ENCODE results near the gene ATP2A2. TPM values are rescaled to one million over a fixed set of nuclear protein-coding genes. Genes with fewer than 3 reads are reported as not detected.

Gene ATP2A2
- total and polyA plus RNA-seq, 4 donors = 20.9 to 198 (median 67.6) TPM

DNA sequence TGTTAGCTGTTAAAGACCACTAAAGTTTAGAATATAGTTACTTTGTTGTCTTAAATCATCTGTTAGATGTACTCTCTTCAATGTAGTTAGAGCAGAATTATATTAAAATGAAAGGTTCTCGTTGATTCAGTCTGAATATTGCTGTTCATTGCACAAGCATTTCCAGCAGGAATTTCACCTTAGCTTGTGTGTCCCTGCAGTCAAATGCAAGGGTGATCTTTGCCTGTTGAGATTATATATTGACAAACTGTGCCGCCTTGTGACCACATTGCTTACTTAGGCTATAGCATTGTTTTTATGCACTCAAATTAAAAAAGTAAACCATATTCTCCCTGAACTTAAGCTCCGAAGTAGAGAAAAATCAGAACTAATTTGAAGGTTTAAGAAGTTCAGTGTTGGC is 39.5 kb downstream of the ATP2A2 start:
- H3K27ac ChIP-seq (ENCODE audit: low read depth in 1 of 2, low read length in 2 of 2) = peak overlapping the region in 1 of 2 donors; percentile 0
- WGBS = 46% methylated on average over 3 of the region's 3 CpGs
- DNase-seq (ENCODE audit: low spot score) = no peak
- peaks cover 8 to 30% (median 18%) of the 10 kb centered on the region in 4 donors for H3K36me3 ChIP-seq (ENCODE audit: control insufficient read depth in 4 of 4, insufficient read depth in 3 of 4, low read depth in 1 of 4, low read length in 3 of 4)
- H3K9ac ChIP-seq (ENCODE audit: low read depth in 1 of 2, low read length in 2 of 2) = no peak overlapping the region
- no peaks in the 10 kb centered on the region for H3K27me3 ChIP-seq (ENCODE audit: control insufficient read depth in 4 of 4, insufficient read depth in 4 of 4, low read length in 3 of 4)
- peaks cover 0 to 21% (median 6%) of the 10 kb centered on the region in 4 donors for H3K4me1 ChIP-seq (ENCODE audit: control insufficient read depth in 4 of 4, insufficient read depth in 4 of 4, low read length in 3 of 4)
- no peaks in the 10 kb centered on the region for H3K9me3 ChIP-seq (ENCODE audit: control insufficient read depth in 4 of 4, low read length in 3 of 4)
- TF ChIP-seq RXRA (IDR thresholded peaks at IDR 0.05) (peak; percentile 66 to 90), HNF4A (conservative IDR thresholded peaks at IDR 0.05) (peak; percentile 28 to 70), RAD21 (IDR thresholded peaks at IDR 0.05) (peak; percentile 47 to 61), FOXA1 (IDR thresholded peaks at IDR 0.05) (no peak), SP1 (IDR thresholded peaks at IDR 0.05) (peak; percentile 33)
- H3K4me3 ChIP-seq (ENCODE audit: low read depth in 1 of 3, low read length in 3 of 3) = no peak overlapping the region

DNA sequence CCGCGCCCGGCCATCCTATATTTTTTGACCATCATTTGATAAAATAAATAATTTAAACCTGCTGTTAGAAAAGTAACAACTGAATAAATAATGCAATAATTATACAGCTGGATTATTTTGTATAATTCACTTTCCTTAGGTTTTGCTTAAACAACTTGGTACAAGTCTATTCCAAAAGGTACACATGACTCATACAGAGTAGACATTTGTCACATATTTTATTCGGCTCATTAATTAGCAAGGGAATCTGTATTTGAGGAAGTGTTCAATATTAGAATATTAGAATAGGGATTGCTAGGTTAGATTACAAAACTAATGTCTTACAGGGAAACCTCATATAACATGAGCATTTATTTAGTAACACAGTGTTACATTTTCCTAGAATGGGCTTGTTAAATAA is 48.7 kb downstream of the ATP2A2 start:
- WGBS = 98% methylated on average over 4 of the region's 4 CpGs
- H3K9me3 ChIP-seq (ENCODE audit: control insufficient read depth in 4 of 4, low read length in 3 of 4) = no peaks in the 10 kb centered on the region

More for the DNA sequence above, 48.7 kb downstream of the ATP2A2 start:
- Histone ChIP-seq H3K27me3 (ENCODE audit: control insufficient read depth in 4 of 4, insufficient read depth in 4 of 4, low read length in 3 of 4) (no peaks in the 10 kb centered on the region), H3K9ac (ENCODE audit: low read depth in 1 of 2, low read length in 2 of 2) (no peak overlapping the region), H3K4me3 (ENCODE audit: low read depth in 1 of 3, low read length in 3 of 3) (no peak overlapping the region), H3K4me1 (ENCODE audit: control insufficient read depth in 4 of 4, insufficient read depth in 4 of 4, low read length in 3 of 4) (no peaks in the 10 kb centered on the region), H3K27ac (ENCODE audit: low read depth in 1 of 2, low read length in 2 of 2) (no peak overlapping the region), H3K36me3 (ENCODE audit: control insufficient read depth in 4 of 4, insufficient read depth in 3 of 4, low read depth in 1 of 4, low read length in 3 of 4) (peaks cover 21 to 72% (median 70%) of the 10 kb centered on the region in 4 donors)
- DNase-seq (ENCODE audit: low spot score) = no peak
- TF ChIP-seq HNF4G (IDR thresholded peaks at IDR 0.05) (no peak), YY1 (IDR thresholded peaks at IDR 0.05) (no peak), FOXA1 (IDR thresholded peaks at IDR 0.05) (no peak), FOXA2 (IDR thresholded peaks at IDR 0.05) (no peak), TAF1 (conservative IDR thresholded peaks at IDR 0.05) (no peak), EGR1 (IDR thresholded peaks at IDR 0.05; ENCODE audit: low read depth in 2 of 2) (no peak), GABPA (IDR thresholded peaks at IDR 0.05 in 1 of 2, conservative IDR thresholded peaks at IDR 0.05 in 1 of 2) (no peak), NR2F2 (IDR thresholded peaks at IDR 0.05) (no peak), HNF4A (conservative IDR thresholded peaks at IDR 0.05) (no peak), RAD21 (IDR thresholded peaks at IDR 0.05) (no peak), RXRA (IDR thresholded peaks at IDR 0.05) (no peak), JUND (IDR thresholded peaks at IDR 0.05) (no peak), SP1 (IDR thresholded peaks at IDR 0.05) (no peak)
- TF ChIP-seq, protein P1, sequence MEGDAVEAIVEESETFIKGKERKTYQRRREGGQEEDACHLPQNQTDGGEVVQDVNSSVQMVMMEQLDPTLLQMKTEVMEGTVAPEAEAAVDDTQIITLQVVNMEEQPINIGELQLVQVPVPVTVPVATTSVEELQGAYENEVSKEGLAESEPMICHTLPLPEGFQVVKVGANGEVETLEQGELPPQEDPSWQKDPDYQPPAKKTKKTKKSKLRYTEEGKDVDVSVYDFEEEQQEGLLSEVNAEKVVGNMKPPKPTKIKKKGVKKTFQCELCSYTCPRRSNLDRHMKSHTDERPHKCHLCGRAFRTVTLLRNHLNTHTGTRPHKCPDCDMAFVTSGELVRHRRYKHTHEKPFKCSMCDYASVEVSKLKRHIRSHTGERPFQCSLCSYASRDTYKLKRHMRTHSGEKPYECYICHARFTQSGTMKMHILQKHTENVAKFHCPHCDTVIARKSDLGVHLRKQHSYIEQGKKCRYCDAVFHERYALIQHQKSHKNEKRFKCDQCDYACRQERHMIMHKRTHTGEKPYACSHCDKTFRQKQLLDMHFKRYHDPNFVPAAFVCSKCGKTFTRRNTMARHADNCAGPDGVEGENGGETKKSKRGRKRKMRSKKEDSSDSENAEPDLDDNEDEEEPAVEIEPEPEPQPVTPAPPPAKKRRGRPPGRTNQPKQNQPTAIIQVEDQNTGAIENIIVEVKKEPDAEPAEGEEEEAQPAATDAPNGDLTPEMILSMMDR (IDR thresholded peaks at IDR 0.05; ENCODE audit: low read depth, low read length, missing input control) = no peak
- TF ChIP-seq, protein P2, sequence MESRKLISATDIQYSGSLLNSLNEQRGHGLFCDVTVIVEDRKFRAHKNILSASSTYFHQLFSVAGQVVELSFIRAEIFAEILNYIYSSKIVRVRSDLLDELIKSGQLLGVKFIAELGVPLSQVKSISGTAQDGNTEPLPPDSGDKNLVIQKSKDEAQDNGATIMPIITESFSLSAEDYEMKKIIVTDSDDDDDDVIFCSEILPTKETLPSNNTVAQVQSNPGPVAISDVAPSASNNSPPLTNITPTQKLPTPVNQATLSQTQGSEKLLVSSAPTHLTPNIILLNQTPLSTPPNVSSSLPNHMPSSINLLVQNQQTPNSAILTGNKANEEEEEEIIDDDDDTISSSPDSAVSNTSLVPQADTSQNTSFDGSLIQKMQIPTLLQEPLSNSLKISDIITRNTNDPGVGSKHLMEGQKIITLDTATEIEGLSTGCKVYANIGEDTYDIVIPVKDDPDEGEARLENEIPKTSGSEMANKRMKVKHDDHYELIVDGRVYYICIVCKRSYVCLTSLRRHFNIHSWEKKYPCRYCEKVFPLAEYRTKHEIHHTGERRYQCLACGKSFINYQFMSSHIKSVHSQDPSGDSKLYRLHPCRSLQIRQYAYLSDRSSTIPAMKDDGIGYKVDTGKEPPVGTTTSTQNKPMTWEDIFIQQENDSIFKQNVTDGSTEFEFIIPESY (IDR thresholded peaks at IDR 0.05) = no peak
- TF ChIP-seq, protein P3, sequence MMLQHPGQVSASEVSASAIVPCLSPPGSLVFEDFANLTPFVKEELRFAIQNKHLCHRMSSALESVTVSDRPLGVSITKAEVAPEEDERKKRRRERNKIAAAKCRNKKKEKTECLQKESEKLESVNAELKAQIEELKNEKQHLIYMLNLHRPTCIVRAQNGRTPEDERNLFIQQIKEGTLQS (IDR thresholded peaks at IDR 0.05) = no peak
- TF ChIP-seq, protein P4, sequence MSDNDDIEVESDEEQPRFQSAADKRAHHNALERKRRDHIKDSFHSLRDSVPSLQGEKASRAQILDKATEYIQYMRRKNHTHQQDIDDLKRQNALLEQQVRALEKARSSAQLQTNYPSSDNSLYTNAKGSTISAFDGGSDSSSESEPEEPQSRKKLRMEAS (IDR thresholded peaks at IDR 0.05) = no peak

All from liver (tissue), 9 donors.